Stimulated activated CD4-positive, alpha-beta T cell treated with anti-CD3 and anti-CD28 coated beads, Interleukin-15, amount 100 ng/mL, for 48 hours (primary cell): ENCODE data around the gene ERC1.
"Not testable (repeated sequence)": the region's sequence is repeated elsewhere in the genome, so short reads cannot be mapped to it uniquely, and the experiment has no call there.

Experiments used
- DNase-seq, 2 donors: peaks; one replicate each; pipeline ENCODE4 v3.0.0-alpha.2; 2020; ENCODE audit warnings: low read depth in 2 of 2

ERC1 gene

GRCh38 chr12:1122786-1123185 lies 131.8 kb downstream of the ERC1 start:
- DNase-seq, result no peak

- DNase-seq, result no peak
These were observed 135.1 kb downstream of the ERC1 start for GRCh38 chr12:1126091-1126490.

GRCh38 chr12:1127021-1127420 lies 136.0 kb downstream of the ERC1 start:
- DNase-seq, result no peak

- no peak for DNase-seq
These were observed 139.1 kb downstream of the ERC1 start for GRCh38 chr12:1130164-1130563.

- DNase-seq, result no peak
These were observed 139.5 kb downstream of the ERC1 start for GRCh38 chr12:1130571-1130970.

GRCh38 chr12:1131811-1132224 lies 140.8 kb downstream of the ERC1 start:
- DNase-seq, result no peak

GRCh38 chr12:1132311-1132710 lies 141.3 kb downstream of the ERC1 start:
- no peak for DNase-seq

- no peak for DNase-seq
These were observed 147.7 kb downstream of the ERC1 start for GRCh38 chr12:1138691-1139090.

- not testable (repeated sequence) for DNase-seq
These were observed 155.7 kb downstream of the ERC1 start for GRCh38 chr12:1146758-1147157.

GRCh38 chr12:1147821-1148220 lies 156.8 kb downstream of the ERC1 start:
- DNase-seq, result no peak

- no peak for DNase-seq
These were observed 166.0 kb downstream of the ERC1 start for GRCh38 chr12:1157046-1157445.

GRCh38 chr12:1161197-1161596 lies 170.2 kb downstream of the ERC1 start:
- DNase-seq, result no peak

GRCh38 chr12:1162081-1162760 lies 171.2 kb downstream of the ERC1 start:
- DNase-seq, result no peak

- DNase-seq, result no peak
These were observed 176.8 kb downstream of the ERC1 start for GRCh38 chr12:1167784-1168183.

- no peak for DNase-seq
These were observed 179.4 kb downstream of the ERC1 start for GRCh38 chr12:1170411-1170810.

GRCh38 chr12:1171657-1172408 lies 180.8 kb downstream of the ERC1 start:
- no peak for DNase-seq

- no peak for DNase-seq
These were observed 183.0 kb downstream of the ERC1 start for GRCh38 chr12:1173781-1174617.

- DNase-seq, result no peak
These were observed 183.6 kb downstream of the ERC1 start for GRCh38 chr12:1174659-1175058.

- DNase-seq, result no peak
These were observed 185.2 kb downstream of the ERC1 start for GRCh38 chr12:1176191-1176590.

GRCh38 chr12:1179128-1179527 lies 188.1 kb downstream of the ERC1 start:
- DNase-seq, result no peak

GRCh38 chr12:1182069-1182468 lies 191.0 kb downstream of the ERC1 start:
- DNase-seq, result no peak

- no peak for DNase-seq
These were observed 193.4 kb downstream of the ERC1 start for GRCh38 chr12:1184402-1184801.
